Cardiac muscle cell (in vitro differentiated cells and primary cell): ENCODE measurements around the gene IGFBP5. TPM values are rescaled to one million over a fixed set of nuclear protein-coding genes. Genes with fewer than 3 reads are reported as not detected.
A peak's percentile ranks its signal among the peaks of the same experiment; 100 is the strongest.

ENCODE experiments used
- DNase-seq, 2 donors: peaks; one replicate each; pipeline versions ENCODE4 v3.0.0 to v3.0.0-alpha.2; 2010 to 2017; ENCODE audit warnings: low read depth in 1 of 2, low spot score in 1 of 2
- H3K27ac ChIP-seq: fragments of 200-600 bp; sonication (generic); 2 replicates; pipeline ENCODE4 v1.5.1; 2016
- H3K27me3 ChIP-seq: fragments of 200-600 bp; sonication (generic); 2 replicates; pipeline ENCODE4 v1.6.0; 2016; ENCODE audit warnings: control low read depth
- H3K36me3 ChIP-seq: fragments of 200-600 bp; sonication (generic); 2 replicates; pipeline ENCODE4 v1.5.1; 2016; ENCODE audit warnings: control low read depth
- H3K4me1 ChIP-seq: fragments of 200-600 bp; sonication (generic); 2 replicates; pipeline ENCODE4 v1.8.1; 2017; ENCODE audit warnings: low read depth, mild to moderate bottlenecking, mixed run types
- H3K4me3 ChIP-seq: fragments of 200-600 bp; sonication (generic); 2 replicates; pipeline ENCODE4 v1.5.1; 2016; ENCODE audit warnings: mild to moderate bottlenecking
- H3K9me3 ChIP-seq: fragments of 200-600 bp; sonication (generic); 2 replicates; pipeline ENCODE4 v1.5.1; 2017; ENCODE audit warnings: low read depth, mild to moderate bottlenecking, control low read depth
- CTCF ChIP-seq: IDR thresholded peaks from 2 replicates; pipeline ENCODE4 v1.5.1; 2012; ENCODE audit warnings: low read depth, mild to moderate bottlenecking, low read length
- polyA plus RNA-seq: library from polyadenylated mRNA; unstranded; fragments of >200 nt; fragmentation: Nextera tagmentation; extraction: Ambion mirVana; gene quantifications from 2 replicates; pipeline ENCODE4 v1.2.1, GENCODE V29; 2016
- total RNA-seq: library from RNA; depleted of rRNA; stranded (reverse); fragments of >200 nt; gene quantifications from 2 replicates; pipeline ENCODE4 v1.2.3, GENCODE V29; 2016

The IGFBP5 gene
- total and polyA plus RNA-seq, 2 experiments from 2014 or later: 35.2 to 132 TPM

- Histone ChIP-seq H3K27me3 (no peaks in the 10 kb centered on the region), H3K27ac (no peak overlapping the region), H3K4me3 (no peak overlapping the region), H3K4me1 (peaks cover 11% of the 10 kb centered on the region), H3K9me3 (no peaks in the 10 kb centered on the region), H3K36me3 (no peaks in the 10 kb centered on the region)
- DNase-seq: no peak
- TF ChIP-seq CTCF: no peak
Measured at GRCh38 chr2:216739035-216739434, 43.7 kb upstream of the IGFBP5 start.

GRCh38 chr2:216737676-216738075 lies 42.3 kb upstream of the IGFBP5 start:
- no peaks in the 10 kb centered on the region for H3K36me3 ChIP-seq
- no peak for DNase-seq
- no peak for TF ChIP-seq CTCF

GRCh38 chr2:216736326-216736725 lies 41.0 kb upstream of the IGFBP5 start:
- TF ChIP-seq CTCF: no peak
- H3K27ac ChIP-seq: no peak overlapping the region
- H3K4me1 ChIP-seq: peaks cover 11% of the 10 kb centered on the region
- H3K27me3 ChIP-seq: no peaks in the 10 kb centered on the region
- no peaks in the 10 kb centered on the region for H3K36me3 ChIP-seq
- H3K9me3 ChIP-seq: no peaks in the 10 kb centered on the region
- H3K4me3 ChIP-seq: no peak overlapping the region
- DNase-seq: no peak

More at GRCh38 chr2:216737676-216738075, 42.3 kb upstream of the IGFBP5 start:
- no peak overlapping the region for H3K4me3 ChIP-seq
- no peaks in the 10 kb centered on the region for H3K9me3 ChIP-seq
- peaks cover 11% of the 10 kb centered on the region for H3K4me1 ChIP-seq
- H3K27me3 ChIP-seq: no peaks in the 10 kb centered on the region
- H3K27ac ChIP-seq: no peak overlapping the region

GRCh38 chr2:216735668-216736067 lies 40.3 kb upstream of the IGFBP5 start:
- Histone ChIP-seq H3K27ac (no peak overlapping the region), H3K36me3 (no peaks in the 10 kb centered on the region), H3K4me1 (peaks cover 11% of the 10 kb centered on the region), H3K27me3 (no peaks in the 10 kb centered on the region), H3K9me3 (no peaks in the 10 kb centered on the region), H3K4me3 (no peak overlapping the region)
- TF ChIP-seq CTCF: no peak
- no peak for DNase-seq

- H3K4me1 ChIP-seq: peaks cover 11% of the 10 kb centered on the region
- peak; percentile 62 to 74 for DNase-seq
- no peak for TF ChIP-seq CTCF
- H3K36me3 ChIP-seq: no peaks in the 10 kb centered on the region
- peak overlapping the region; percentile 8 for H3K27ac ChIP-seq
- no peaks in the 10 kb centered on the region for H3K9me3 ChIP-seq
- no peak overlapping the region for H3K4me3 ChIP-seq
- no peaks in the 10 kb centered on the region for H3K27me3 ChIP-seq
Measured at GRCh38 chr2:216735086-216735485, 39.7 kb upstream of the IGFBP5 start.

- DNase-seq: no peak
- no peak for TF ChIP-seq CTCF
- no peaks in the 10 kb centered on the region for H3K36me3 ChIP-seq
- no peaks in the 10 kb centered on the region for H3K27me3 ChIP-seq
- no peak overlapping the region for H3K4me3 ChIP-seq
- no peaks in the 10 kb centered on the region for H3K9me3 ChIP-seq
- H3K27ac ChIP-seq: no peak overlapping the region
- H3K4me1 ChIP-seq: peaks cover 11% of the 10 kb centered on the region
Measured at GRCh38 chr2:216733046-216733445, 37.7 kb upstream of the IGFBP5 start.
